GM12878 (cell line): Measurements from ENCODE around the gene ENOPH1. TPM values are rescaled to one million over a fixed set of nuclear protein-coding genes. Genes with fewer than 3 reads are reported as not detected.

Experiments used
- ATAC-seq: fragments of 200-7000 bp; cut with Tn5 transposase; 3 replicates; pipeline ENCODE4 v1.9.1; 2020; ENCODE audit warnings: mild to moderate bottlenecking, moderate library complexity
- BruUV-seq: library from RNA; stranded (reverse); fragments of 400-500 nt; replicated peaks from 2 replicates; lab custom pipeline; 2021; lab: Mats Ljungman, UMichigan
- CTCF ChIA-PET: fragments of 300-600 bp; sonication (Branson Sonifier 250); formaldehyde crosslinking; extraction: SDS; loops from one replicate; lab custom pipeline; 2021; ENCODE audit warnings: inconsistent platforms; lab: Yijun Ruan, JAX
- POLR2A ChIA-PET: fragments of 350-600 bp; formaldehyde crosslinking; extraction: SDS; loops from one replicate; lab custom pipeline; 2021; ENCODE audit warnings: inconsistent platforms; lab: Charles Lee
- RAD21 ChIA-PET: fragments of 300-600 bp; sonication (Branson Sonifier 250); formaldehyde crosslinking; loops from one replicate; lab custom pipeline; 2023; ENCODE audit warnings: antibody characterized with exemption; ENCODE audit not compliant: unreplicated experiment; lab: Charles Lee
- SMC1A ChIA-PET: fragments of 300-600 bp; sonication (Branson Sonifier 250); formaldehyde crosslinking; loops from one replicate; lab custom pipeline; 2023; ENCODE audit not compliant: unreplicated experiment, uncharacterized antibody; lab: Charles Lee
- DNase-seq: peaks from one replicate; pipeline ENCODE4 v3.0.0-alpha.2; 2011; ENCODE audit warnings: low read depth, low spot score
- FAIRE-seq: peaks from 3 replicates; lab custom pipeline; 2011; peaks lifted over from hg19 to GRCh38; lab: Jason Lieb, UNC
- H2AFZ ChIP-seq: 2 replicates; pipeline ENCODE4 v1.6.0; 2011; ENCODE audit warnings: low read depth, low read length, control low read depth; ENCODE audit not compliant: control insufficient read depth
- H3K27ac ChIP-seq: 2 replicates; pipeline ENCODE4 v1.5.1; 2011; ENCODE audit warnings: control low read depth; ENCODE audit not compliant: control insufficient read depth, insufficient read depth
- H3K27me3 ChIP-seq, 2 experiments: replicated peaks in 1 of 2; 2 replicates each; pipeline versions ENCODE4 v1.6.0 to v1.6.1; 2011; ENCODE audit warnings: low read length in 1 of 2; ENCODE audit not compliant: control insufficient read depth in 2 of 2, insufficient read depth in 2 of 2
- H3K36me3 ChIP-seq, 2 experiments: 2 replicates each; pipeline ENCODE4 v1.5.1; 2011; ENCODE audit warnings: low read length in 1 of 2; ENCODE audit not compliant: control insufficient read depth in 2 of 2, insufficient read depth in 2 of 2
- H3K4me1 ChIP-seq: 2 replicates; pipeline ENCODE4 v1.6.1; 2011; ENCODE audit warnings: mild to moderate bottlenecking, low read length, moderate library complexity, mixed read lengths; ENCODE audit not compliant: control insufficient read depth, insufficient read depth
- H3K4me2 ChIP-seq: 2 replicates; pipeline ENCODE4 v1.6.0; 2011; ENCODE audit warnings: control low read depth; ENCODE audit not compliant: control insufficient read depth, insufficient read depth
- H3K4me3 ChIP-seq: fragments of 200-600 bp; sonication (generic); 2 replicates; pipeline ENCODE4 v1.5.1; 2016
- H3K79me2 ChIP-seq: 2 replicates; pipeline ENCODE4 v1.6.0; 2011; ENCODE audit warnings: low read length; ENCODE audit not compliant: control insufficient read depth, insufficient read depth
- H3K9ac ChIP-seq: 2 replicates; pipeline ENCODE4 v1.8.0; 2011; ENCODE audit warnings: low read length, control low read depth, mixed read lengths; ENCODE audit not compliant: control insufficient read depth, insufficient read depth
- H3K9me3 ChIP-seq: replicated peaks from 3 replicates; pipeline ENCODE4 v1.5.1; 2011; ENCODE audit warnings: mild to moderate bottlenecking, low read length; ENCODE audit not compliant: control insufficient read depth, insufficient read depth
- H4K20me1 ChIP-seq: 2 replicates; pipeline ENCODE4 v1.6.0; 2011; ENCODE audit not compliant: control insufficient read depth, insufficient read depth
- BRCA1 ChIP-seq: IDR thresholded peaks from 2 replicates; pipeline ENCODE4 v1.6.1; 2011; ENCODE audit warnings: low read depth, low read length, improper control_type of control experiment
- CBX3 ChIP-seq: fragments of 200-600 bp; sonication (generic); IDR thresholded peaks from 2 replicates; pipeline ENCODE4 v1.6.1; 2016; ENCODE audit warnings: low read depth, borderline replicate concordance
- EP300 ChIP-seq, 2 experiments: fragments of 150-350 bp in 1 of 2; IDR thresholded peaks; 2 replicates each; pipeline ENCODE4 v1.6.1; 2011 to 2012; ENCODE audit warnings: low read depth in 2 of 2, low read length in 2 of 2, borderline replicate concordance in 1 of 2, improper control_type of control experiment in 1 of 2, inconsistent platforms in 1 of 2; ENCODE audit not compliant: control insufficient read depth in 1 of 2
- FOS ChIP-seq: IDR thresholded peaks from 3 replicates; pipeline ENCODE4 v1.6.1; 2011; ENCODE audit warnings: borderline replicate concordance; ENCODE audit not compliant: insufficient read length; ENCODE audit errors: extremely low read depth
- HSF1 ChIP-seq: fragments of 150-350 bp; IDR thresholded peaks from 2 replicates; pipeline ENCODE4 v1.6.1; 2014; ENCODE audit warnings: mild to moderate bottlenecking, low read depth, low read length
- IKZF1 ChIP-seq: fragments of 450-650 bp; conservative IDR thresholded peaks from 2 replicates; pipeline ENCODE4 v1.6.1; 2017; ENCODE audit warnings: antibody characterized with exemption, mild to moderate bottlenecking
- LARP7 ChIP-seq: fragments of 450-650 bp; IDR thresholded peaks from 2 replicates; pipeline ENCODE4 v1.6.1; 2017; ENCODE audit warnings: mild to moderate bottlenecking
- NBN ChIP-seq: fragments of 450-650 bp; IDR thresholded peaks from 2 replicates; pipeline ENCODE4 v1.6.1; 2016
- NFXL1 ChIP-seq: fragments of 450-650 bp; IDR thresholded peaks from 2 replicates; pipeline ENCODE4 v1.6.1; 2017; ENCODE audit warnings: antibody characterized with exemption, mild to moderate bottlenecking, borderline replicate concordance
- PRDM15 ChIP-seq: fragments of 450-650 bp; formaldehyde crosslinking; IDR thresholded peaks from 2 replicates; pipeline ENCODE4 v1.4.0; 2020; ENCODE audit warnings: mild to moderate bottlenecking, moderate library complexity
- RFX5 ChIP-seq: IDR thresholded peaks from 2 replicates; pipeline ENCODE4 v1.6.1; 2011; ENCODE audit warnings: low read depth, low read length, improper control_type of control experiment
- SKIL ChIP-seq: fragments of 450-650 bp; IDR thresholded peaks from 2 replicates; pipeline ENCODE4 v1.6.1; 2017; ENCODE audit warnings: mild to moderate bottlenecking, low read depth, inconsistent platforms; ENCODE audit not compliant: poor library complexity, severe bottlenecking
- YY1 ChIP-seq: IDR thresholded peaks from 2 replicates; pipeline ENCODE4 v1.6.1; 2011; ENCODE audit warnings: low read depth, mild to moderate bottlenecking, low read length
- WGBS: methylation state at CpG from one replicate; pipeline ENCODE4 v1.1.6; 2016; ENCODE audit warnings: low lambda C conversion rate; ENCODE audit not compliant: insufficient replicate concordance, insufficient coverage; ENCODE audit errors: missing lambda C conversion rate; 5-methylcytosine and 5-hydroxymethylcytosine counted together
- in situ Hi-C: fragments of 300-500 bp; cut with MboI; formaldehyde crosslinking; loops from 9 replicates; pipeline ENCODE4 v1.14.3; 2018; ENCODE audit warnings: mixed read lengths
- intact Hi-C: fragments of 100-400 bp; cut with micrococcal nuclease; formaldehyde crosslinking; loops from one replicate; pipeline ENCODE4 v1.14.2; 2022; ENCODE audit not compliant: unreplicated experiment
- polyA plus RNA-seq, 11 experiments: library from polyadenylated mRNA; depleted of rRNA in 4 of 11; unstranded in 6 of 11; stranded (reverse) in 5 of 11; fragments of >200 nt; fragmentation: Nextera tagmentation in 4 of 11; fragmentation: Illumina TruSeq in 1 of 11; extraction: Ambion mirVana in 4 of 11; extraction: Trizol in 1 of 11; gene quantifications; 1 replicate in 1 of 11; 2 replicates in 10 of 11; pipeline versions ENCODE4 v1.2.1 to v1.2.3, GENCODE V29; 2011 to 2016; ENCODE audit warnings: inconsistent platforms in 2 of 11, missing spikeins in 2 of 11, low read depth in 1 of 11
- total RNA-seq, 4 experiments: library from RNA; depleted of rRNA in 3 of 4; stranded (reverse); fragments of >200 nt in 3 of 4; fragmentation: Illumina TruSeq in 1 of 4; extraction: Trizol in 1 of 4; gene quantifications; 2 replicates each; pipeline versions ENCODE4 v1.2.1 to v1.2.3, GENCODE V29; 2013 to 2021

The ENOPH1 gene
- total and polyA plus RNA-seq, 10 of the 15 experiments (the other 5 are each of a cell fraction or from before 2014, with no cell fraction given) = 24.4 to 83.6 (median 46.7) TPM

GRCh38 chr4:82467471-82467870, 37.1 kb downstream of the ENOPH1 start:
- CTCF ChIA-PET = interaction anchor here (1.8 kb wide), 1 partner anchor 271 kb away, joined by 5 read pairs; no protein-coding TSS in a partner anchor
- H4K20me1 ChIP-seq = no peaks in the 10 kb centered on the region
- peaks cover 3% of the 10 kb centered on the region in 2 experiments; a peak in 3 of 4 replicates for H3K36me3 ChIP-seq
- no peaks in the 10 kb centered on the region for H3K4me1 ChIP-seq
- WGBS = 98% methylated on average over 3 of the region's 3 CpGs
- H2AFZ ChIP-seq = no peak overlapping the region
- intact Hi-C loops = loop anchor here (10.0 kb wide), 1 partner anchor 817 kb away; the partner anchor contains the start of gene COQ2
- no TSS peak for BruUV-seq
- ATAC-seq (no peak), FAIRE-seq (no peak), DNase-seq (no peak)
- no peak overlapping the region for H3K4me3 ChIP-seq
- POLR2A ChIA-PET = no interaction called here
- RAD21 ChIA-PET = no interaction called here
- SMC1A ChIA-PET = interaction anchor here (0.9 to 1.6 kb wide), 2 partner anchors 258 to 272 kb away, joined by 3 to 5 read pairs; no protein-coding TSS in a partner anchor
- H3K27me3 ChIP-seq = no peaks in the 10 kb centered on the region
- no peaks in the 10 kb centered on the region for H3K79me2 ChIP-seq
- H3K4me2 ChIP-seq = no peak overlapping the region
- H3K9me3 ChIP-seq = no peaks in the 10 kb centered on the region
- TF ChIP-seq SKIL (no peak), NBN (no peak), EP300 (IDR thresholded peaks at IDR 0.05; ENCODE audit: borderline replicate concordance in 1 of 2, control insufficient read depth in 1 of 2, low read depth in 2 of 2, low read length in 2 of 2) (no peak), LARP7 (no peak), BRCA1 (no peak), YY1 (no peak), HSF1 (no peak), RFX5 (no peak), NFXL1 (no peak), IKZF1 (no peak), PRDM15 (CRISPR knock-in tag) (no peak), FOS (no peak), CBX3 (no peak)
- no peak overlapping the region for H3K9ac ChIP-seq
- in situ Hi-C loops = no loop called here
- no peak overlapping the region for H3K27ac ChIP-seq
